ENCODE measurements around the gene SYNRG. TPM values are rescaled to one million over a fixed set of nuclear protein-coding genes. Genes with fewer than 3 reads are reported as not detected.

SYNRG gene
- total and polyA plus RNA-seq, 9 donors = 10.9 to 40.0 (median 31.1) TPM

GRCh38 chr17:37510056-37510455 lies 99.2 kb downstream of the SYNRG start:
- H3K4me1 ChIP-seq (ENCODE audit: insufficient read depth) = no peaks in the 10 kb centered on the region
- no peaks in the 10 kb centered on the region for H3K36me3 ChIP-seq
- no peak overlapping the region for H3K27ac ChIP-seq
- 93 to 96% (median 93%) methylated on average over 17 of the region's 17 CpGs for WGBS, 3 donors
- H3K9me3 ChIP-seq = no peaks in the 10 kb centered on the region
- intact Hi-C loops (cut with DNase I) = no loop called here
- DNase-seq = no peak
- TF ChIP-seq POLR2A (IDR thresholded peaks at IDR 0.05) (no peak), EP300 (IDR thresholded peaks at IDR 0.05) (no peak), CTCF (IDR thresholded peaks at IDR 0.05) (no peak)
- H3K27me3 ChIP-seq = no peaks in the 10 kb centered on the region
- no peak overlapping the region for H3K4me3 ChIP-seq

- Histone ChIP-seq H3K9me3 (no peaks in the 10 kb centered on the region), H3K36me3 (no peaks in the 10 kb centered on the region), H3K27ac (no peak overlapping the region), H3K4me1 (ENCODE audit: insufficient read depth) (no peaks in the 10 kb centered on the region), H3K27me3 (no peaks in the 10 kb centered on the region), H3K4me3 (no peak overlapping the region)
- no peak for DNase-seq
- intact Hi-C loops (cut with DNase I) = no loop called here
- TF ChIP-seq POLR2A (IDR thresholded peaks at IDR 0.05) = no peak
- no peak for TF ChIP-seq EP300 (IDR thresholded peaks at IDR 0.05)
- no peak for TF ChIP-seq CTCF (IDR thresholded peaks at IDR 0.05)
- 93 to 95% (median 94%) methylated on average over 9 of the region's 9 CpGs for WGBS, 3 donors
These were observed 102.1 kb downstream of the SYNRG start for GRCh38 chr17:37507111-37507510.

GRCh38 chr17:37506678-37507077 lies 102.5 kb downstream of the SYNRG start:
- Histone ChIP-seq H3K27me3 (no peaks in the 10 kb centered on the region), H3K9me3 (no peaks in the 10 kb centered on the region), H3K27ac (no peak overlapping the region), H3K36me3 (no peaks in the 10 kb centered on the region), H3K4me3 (no peak overlapping the region), H3K4me1 (ENCODE audit: insufficient read depth) (no peaks in the 10 kb centered on the region)
- DNase-seq = no peak
- intact Hi-C loops (cut with DNase I) = no loop called here
- TF ChIP-seq POLR2A (IDR thresholded peaks at IDR 0.05) = no peak
- TF ChIP-seq CTCF (IDR thresholded peaks at IDR 0.05) = no peak
- TF ChIP-seq EP300 (IDR thresholded peaks at IDR 0.05) = no peak
- 62 to 70% (median 69%) methylated on average over 10 of the region's 10 CpGs for WGBS, 3 donors

- intact Hi-C loops (cut with DNase I) = no loop called here
- no peaks in the 10 kb centered on the region for H3K9me3 ChIP-seq
- no peaks in the 10 kb centered on the region for H3K36me3 ChIP-seq
- no peak overlapping the region for H3K27ac ChIP-seq
- TF ChIP-seq POLR2A (IDR thresholded peaks at IDR 0.05) (no peak), EP300 (IDR thresholded peaks at IDR 0.05) (no peak), CTCF (IDR thresholded peaks at IDR 0.05) (no peak)
- H3K27me3 ChIP-seq = no peaks in the 10 kb centered on the region
- H3K4me3 ChIP-seq = no peak overlapping the region
- no peak for DNase-seq
- H3K4me1 ChIP-seq (ENCODE audit: insufficient read depth) = no peaks in the 10 kb centered on the region
- WGBS, 3 donors = 82 to 88% (median 86%) methylated on average over 3 of the region's 3 CpGs
These were observed 103.9 kb downstream of the SYNRG start for GRCh38 chr17:37505333-37505732.

- Histone ChIP-seq H3K4me3 (no peak overlapping the region), H3K36me3 (no peaks in the 10 kb centered on the region), H3K27ac (no peak overlapping the region), H3K9me3 (no peaks in the 10 kb centered on the region), H3K4me1 (ENCODE audit: insufficient read depth) (no peaks in the 10 kb centered on the region), H3K27me3 (no peaks in the 10 kb centered on the region)
- TF ChIP-seq CTCF (IDR thresholded peaks at IDR 0.05) (no peak), POLR2A (IDR thresholded peaks at IDR 0.05) (no peak), EP300 (IDR thresholded peaks at IDR 0.05) (no peak)
- DNase-seq = no peak
- 92 to 93% (median 93%) methylated on average over 6 of the region's 6 CpGs for WGBS, 3 donors
- intact Hi-C loops (cut with DNase I) = no loop called here
These were observed 106.1 kb downstream of the SYNRG start for GRCh38 chr17:37503148-37503547.
